Colonic mucosa (tissue), 4 donors: ENCODE measurements around the gene SMC6. TPM values are rescaled to one million over a fixed set of nuclear protein-coding genes. Genes with fewer than 3 reads are reported as not detected.
A peak's percentile ranks its signal among the peaks of the same experiment; 100 is the strongest.

ENCODE experiments used
- DNase-seq: peaks from one replicate; pipeline ENCODE4 v3.0.0-alpha.2; 2020
- H3K27ac ChIP-seq: fragments of 200-600 bp; one replicate; pipeline ENCODE4 v1.8.0; 2021
- H3K27me3 ChIP-seq: fragments of 200-600 bp; one replicate; pipeline ENCODE4 v1.8.0; 2021
- H3K36me3 ChIP-seq: fragments of 200-600 bp; one replicate; pipeline ENCODE4 v1.8.0; 2021
- H3K4me1 ChIP-seq: fragments of 200-600 bp; one replicate; pipeline ENCODE4 v1.8.0; 2021; ENCODE audit warnings: mild to moderate bottlenecking
- H3K4me3 ChIP-seq: fragments of 200-600 bp; one replicate; pipeline ENCODE4 v1.8.0; 2021
- H3K9ac ChIP-seq, 2 donors: one replicate each; pipeline ENCODE4 v1.7.0; 2013; ENCODE audit warnings: control low read depth in 2 of 2, low read depth in 2 of 2, low read length in 2 of 2
- H3K9me3 ChIP-seq: fragments of 200-600 bp; one replicate; pipeline ENCODE4 v1.8.0; 2021
- intact Hi-C: fragments of 100-400 bp; cut with DNase I; formaldehyde crosslinking; loops from one replicate; pipeline ENCODE4 v1.14.1; 2022
- total RNA-seq, 2 donors: library from RNA; stranded (reverse); fragmentation: NEBNext Ultra II Directional in 1 of 2; extraction: Animal tissue kit (Norgen Biotek cat#: 25700) in 1 of 2; gene quantifications; one replicate each; pipeline ENCODE4 v1.2.1, GENCODE V29; 2021
- TF ChIP-seq, protein P1 (sequence below): fragments of 200-600 bp; IDR thresholded peaks from one replicate; pipeline ENCODE4 v1.8.0; 2022; ENCODE audit warnings: antibody characterized with exemption, mild to moderate bottlenecking
- donor health status: healthy.
- donor health status: DM: no; HTN: no; CAD: no.
- donor health status: DM: no; HTN: no; CAD: no.

The SMC6 gene
- total RNA-seq, 2 donors from 2014 or later, result 23.3 to 25.2 TPM

DNA sequence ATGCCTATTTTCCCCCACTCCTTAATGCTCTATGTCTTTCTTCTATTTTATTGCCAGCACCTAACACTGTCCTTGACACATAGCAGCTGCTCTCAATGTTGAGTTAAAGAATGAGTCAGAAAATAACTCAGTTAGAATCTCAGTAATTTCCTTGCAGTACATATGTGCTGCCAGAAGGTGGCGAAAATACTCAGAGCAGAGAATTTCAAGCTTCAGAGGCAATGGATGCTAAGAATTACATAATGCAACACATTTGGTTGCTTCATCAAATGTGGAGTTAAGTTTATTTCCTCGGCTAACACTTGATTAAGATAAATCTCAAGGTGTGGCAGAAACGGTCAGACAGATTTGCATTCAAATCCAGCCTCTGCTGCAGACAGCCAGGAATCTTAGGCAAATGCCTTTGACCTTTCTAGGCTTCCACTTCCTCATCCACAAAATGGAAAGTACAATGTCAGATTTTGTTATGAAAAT lies 107.5 kb downstream of the SMC6 start:
- intact Hi-C loops, result no loop called here
- TF ChIP-seq, protein P1, sequence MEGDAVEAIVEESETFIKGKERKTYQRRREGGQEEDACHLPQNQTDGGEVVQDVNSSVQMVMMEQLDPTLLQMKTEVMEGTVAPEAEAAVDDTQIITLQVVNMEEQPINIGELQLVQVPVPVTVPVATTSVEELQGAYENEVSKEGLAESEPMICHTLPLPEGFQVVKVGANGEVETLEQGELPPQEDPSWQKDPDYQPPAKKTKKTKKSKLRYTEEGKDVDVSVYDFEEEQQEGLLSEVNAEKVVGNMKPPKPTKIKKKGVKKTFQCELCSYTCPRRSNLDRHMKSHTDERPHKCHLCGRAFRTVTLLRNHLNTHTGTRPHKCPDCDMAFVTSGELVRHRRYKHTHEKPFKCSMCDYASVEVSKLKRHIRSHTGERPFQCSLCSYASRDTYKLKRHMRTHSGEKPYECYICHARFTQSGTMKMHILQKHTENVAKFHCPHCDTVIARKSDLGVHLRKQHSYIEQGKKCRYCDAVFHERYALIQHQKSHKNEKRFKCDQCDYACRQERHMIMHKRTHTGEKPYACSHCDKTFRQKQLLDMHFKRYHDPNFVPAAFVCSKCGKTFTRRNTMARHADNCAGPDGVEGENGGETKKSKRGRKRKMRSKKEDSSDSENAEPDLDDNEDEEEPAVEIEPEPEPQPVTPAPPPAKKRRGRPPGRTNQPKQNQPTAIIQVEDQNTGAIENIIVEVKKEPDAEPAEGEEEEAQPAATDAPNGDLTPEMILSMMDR, result peak; percentile 84
- peaks cover 11% of the 10 kb centered on the region for H3K4me1 ChIP-seq
- H3K9me3 ChIP-seq, result no peaks in the 10 kb centered on the region
- DNase-seq, result peak; percentile 87
- no peak overlapping the region for H3K9ac ChIP-seq
- no peak overlapping the region for H3K4me3 ChIP-seq
- H3K36me3 ChIP-seq, result no peaks in the 10 kb centered on the region
- H3K27me3 ChIP-seq, result no peaks in the 10 kb centered on the region
- peak overlapping the region; percentile 53 for H3K27ac ChIP-seq

GRCh38 chr2:17644997-17645720 lies 108.5 kb downstream of the SMC6 start:
- TF ChIP-seq, protein P1, result no peak
- H3K27me3 ChIP-seq, result no peaks in the 10 kb centered on the region
- H3K4me3 ChIP-seq, result no peak overlapping the region
- H3K9me3 ChIP-seq, result no peaks in the 10 kb centered on the region
- peaks cover 11% of the 10 kb centered on the region for H3K4me1 ChIP-seq
- intact Hi-C loops, result no loop called here
- no peak for DNase-seq
- H3K36me3 ChIP-seq, result no peaks in the 10 kb centered on the region
- H3K9ac ChIP-seq, result peak overlapping the region in 1 of 2 donors; percentile 16
- peak overlapping the region; percentile 53 for H3K27ac ChIP-seq

DNA sequence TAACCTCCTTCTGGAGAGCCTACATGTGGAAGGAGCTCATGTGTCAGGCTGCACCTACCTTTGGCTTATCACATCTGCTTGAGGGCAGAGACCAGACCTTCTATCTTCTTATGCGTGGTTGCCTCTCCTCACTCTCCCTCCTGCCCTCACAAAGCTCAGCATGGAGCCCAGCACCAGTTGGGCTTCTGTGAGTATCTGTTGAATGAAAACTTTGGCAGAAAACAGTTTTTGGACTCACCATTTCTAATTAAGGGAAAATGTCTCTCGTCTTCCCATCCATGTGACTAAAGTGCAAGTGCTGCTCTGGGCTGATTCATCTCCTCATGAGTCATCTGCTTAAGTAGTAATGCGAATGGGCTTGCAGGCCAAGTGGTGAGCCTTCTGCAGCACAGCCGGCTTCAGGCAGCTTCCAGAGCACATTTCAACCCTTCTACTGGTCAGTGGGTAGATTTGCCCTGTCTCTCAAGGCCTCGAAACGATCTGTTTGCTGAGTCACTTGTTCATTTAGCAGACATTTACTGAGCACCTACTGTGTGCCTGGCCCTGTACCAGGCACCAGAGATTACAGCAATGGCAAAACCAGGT lies 110.5 kb downstream of the SMC6 start:
- no peak overlapping the region for H3K9ac ChIP-seq
- H3K27ac ChIP-seq, result peak overlapping the region; percentile 9
- no peak for DNase-seq
- H3K9me3 ChIP-seq, result no peaks in the 10 kb centered on the region
- H3K4me1 ChIP-seq, result peaks cover 11% of the 10 kb centered on the region
- H3K36me3 ChIP-seq, result no peaks in the 10 kb centered on the region
- TF ChIP-seq, protein P1, result no peak
- H3K27me3 ChIP-seq, result no peaks in the 10 kb centered on the region
- H3K4me3 ChIP-seq, result no peak overlapping the region
- intact Hi-C loops, result no loop called here

DNA sequence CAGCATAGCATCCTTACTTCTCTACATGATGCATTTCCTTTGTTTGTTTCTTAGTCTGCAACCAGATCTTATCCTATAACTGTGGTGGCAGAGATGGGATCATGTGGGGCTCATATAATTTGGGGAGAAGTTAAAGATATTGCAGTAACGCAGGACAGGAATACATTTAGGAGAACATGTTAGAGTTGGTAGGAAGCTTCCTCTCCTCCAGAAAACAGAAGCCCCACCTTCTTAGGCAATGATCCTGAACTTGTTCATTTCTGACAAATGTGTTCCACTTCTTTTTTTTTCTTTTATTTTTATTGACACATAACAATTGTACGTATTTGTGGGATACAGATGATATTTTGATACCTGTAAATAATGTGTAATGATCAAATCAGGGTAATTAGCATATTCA lies 113.2 kb downstream of the SMC6 start:
- DNase-seq, result no peak
- Histone ChIP-seq H3K9me3 (no peaks in the 10 kb centered on the region), H3K27ac (no peak overlapping the region), H3K27me3 (no peaks in the 10 kb centered on the region), H3K4me1 (peaks cover 3% of the 10 kb centered on the region), H3K36me3 (no peaks in the 10 kb centered on the region), H3K9ac (no peak overlapping the region), H3K4me3 (no peak overlapping the region)
- TF ChIP-seq, protein P1, result no peak
- intact Hi-C loops, result no loop called here

GRCh38 chr2:17638196-17638743 lies 115.3 kb downstream of the SMC6 start:
- H3K9ac ChIP-seq, result no peak overlapping the region
- TF ChIP-seq, protein P1, result no peak
- H3K9me3 ChIP-seq, result no peaks in the 10 kb centered on the region
- no peak for DNase-seq
- H3K4me3 ChIP-seq, result no peak overlapping the region
- H3K4me1 ChIP-seq, result no peaks in the 10 kb centered on the region
- no peak overlapping the region for H3K27ac ChIP-seq
- no peaks in the 10 kb centered on the region for H3K27me3 ChIP-seq
- intact Hi-C loops, result no loop called here
- no peaks in the 10 kb centered on the region for H3K36me3 ChIP-seq
